DMS 273 (cell line): ENCODE results near the gene CIPC.

Experiments used
- DNase-seq: peaks from one replicate; lab custom pipeline; 2025; ENCODE audit not compliant: unreplicated experiment; lab: John Stamatoyannopoulos, UW

Gene CIPC

DNA sequence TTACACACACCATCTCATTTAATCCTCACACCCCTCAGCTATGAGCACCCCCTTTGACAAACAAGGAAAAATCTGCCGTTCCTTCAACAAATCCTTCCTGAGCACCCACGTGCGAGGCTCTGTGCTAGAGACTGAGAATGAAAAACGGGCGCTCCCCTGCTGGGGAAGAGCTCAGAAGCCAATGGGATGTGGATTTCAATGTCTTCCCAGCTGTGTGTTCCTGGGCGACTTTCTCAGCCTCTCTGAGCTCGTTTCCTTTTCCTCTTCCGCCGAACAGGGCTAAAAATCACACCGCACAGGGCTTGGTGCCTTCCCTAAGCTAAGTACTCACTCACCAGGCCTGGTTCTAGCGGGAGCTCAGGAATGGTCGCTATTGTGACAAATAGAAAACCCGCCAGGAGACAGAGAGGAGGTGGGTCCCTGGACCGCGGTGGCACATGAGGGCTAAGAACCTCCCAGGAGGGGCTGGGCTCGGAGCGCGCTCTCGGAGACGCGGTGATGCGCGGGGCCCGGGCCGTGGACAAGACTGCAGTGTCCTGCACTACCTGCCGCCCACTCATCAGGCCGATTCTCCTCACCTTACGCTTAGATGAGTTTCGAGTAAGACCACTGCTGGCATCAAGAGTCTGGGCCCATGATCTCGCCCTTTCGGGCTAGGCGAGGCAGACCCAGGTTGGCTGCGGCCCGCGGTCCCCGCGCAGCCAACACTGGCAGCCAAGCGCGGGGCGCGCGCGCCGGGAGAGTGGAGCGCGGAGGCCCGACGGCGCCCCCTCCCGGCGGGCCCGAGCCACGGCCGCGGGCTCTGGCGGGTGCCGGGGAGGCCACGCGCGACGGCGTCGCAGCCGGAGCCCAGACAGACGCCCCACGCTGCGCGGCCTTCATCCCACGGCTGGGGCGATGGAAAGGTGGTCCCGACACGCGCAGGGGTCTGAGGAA is 26.6 kb downstream of the CIPC start:
- peak; percentile 86 for DNase-seq

- no peak for DNase-seq
Measured at GRCh38 chr14:77125281-77125801, 27.3 kb downstream of the CIPC start.

- DNase-seq, result no peak
Measured at GRCh38 chr14:77125823-77126325, 27.8 kb downstream of the CIPC start.

GRCh38 chr14:77126461-77126990 is 28.5 kb downstream of the CIPC start:
- no peak for DNase-seq

DNA sequence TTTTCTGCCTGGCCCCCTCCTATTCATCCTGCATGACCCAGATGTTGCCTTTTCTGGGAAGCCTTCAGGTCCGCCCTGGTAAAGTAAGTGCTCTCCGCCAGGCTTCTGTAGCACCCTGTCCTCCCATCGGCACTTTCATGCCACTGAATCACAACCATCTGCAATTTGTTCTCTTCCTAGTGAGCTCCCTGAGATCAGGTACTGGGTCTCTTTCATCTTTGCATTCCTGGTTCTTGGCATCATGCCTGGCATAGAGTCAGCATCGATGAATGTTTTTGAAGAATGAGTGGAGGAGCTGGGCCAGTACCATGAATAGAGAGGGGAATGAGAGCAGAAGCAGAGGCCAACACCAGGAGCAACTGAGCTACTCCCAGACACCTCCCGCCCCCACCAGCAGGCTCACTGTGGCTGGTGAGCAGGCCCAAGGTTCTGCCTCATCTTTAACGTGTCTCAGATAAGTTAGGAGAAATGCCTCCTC is 30.4 kb downstream of the CIPC start:
- DNase-seq, result peak; percentile 50

DNA sequence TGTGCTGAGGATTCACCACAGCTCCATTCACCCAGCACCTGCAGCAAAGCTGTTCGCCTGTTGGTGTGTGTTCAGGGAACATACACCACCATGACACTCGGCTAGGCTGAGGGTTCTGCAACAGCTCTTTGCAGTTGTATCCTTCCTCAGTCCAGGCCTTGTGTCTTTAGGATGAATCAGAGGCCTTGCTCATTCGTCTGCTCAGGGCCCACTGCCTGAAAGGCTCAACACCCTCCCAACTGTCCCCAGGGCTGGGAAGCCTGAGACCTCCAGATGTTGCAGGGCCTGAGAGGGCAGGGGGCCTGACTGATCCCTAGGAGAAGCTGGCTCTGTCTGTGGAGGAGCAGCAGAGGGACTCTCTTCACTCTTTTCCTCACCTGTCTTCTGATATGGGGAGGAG is 32.3 kb downstream of the CIPC start:
- DNase-seq, result no peak

- DNase-seq, result no peak
Measured at GRCh38 chr14:77131206-77131605, 33.1 kb downstream of the CIPC start.

DNA sequence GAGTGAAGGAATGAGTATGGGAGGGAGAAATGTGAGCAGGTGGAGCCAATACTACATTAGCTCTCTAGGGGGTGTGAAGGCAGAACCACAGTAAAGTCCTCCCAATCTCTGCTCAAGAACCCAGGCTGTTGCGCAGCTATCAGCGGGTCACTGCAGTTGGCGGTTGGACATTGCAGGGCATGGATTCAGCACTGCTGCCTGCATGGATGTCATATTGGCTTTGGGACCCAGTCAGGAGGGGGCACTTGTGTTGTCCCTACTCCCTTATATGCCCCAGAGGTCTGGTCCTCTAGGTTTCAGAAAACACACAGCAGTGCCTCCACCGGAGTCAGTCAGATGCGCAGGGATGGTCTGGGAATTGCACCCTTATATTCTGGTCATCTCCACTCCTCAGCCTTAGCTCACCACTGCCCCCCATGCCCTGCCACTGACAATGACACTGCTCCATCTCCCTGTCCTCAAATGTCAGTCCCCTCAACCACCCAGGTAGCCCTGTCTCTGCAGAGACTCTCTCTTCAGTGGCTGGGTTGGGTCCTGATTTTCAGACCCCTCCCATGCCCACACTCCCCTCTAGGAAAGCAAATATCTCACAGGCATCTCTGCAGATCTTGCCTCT is 33.9 kb downstream of the CIPC start:
- DNase-seq, result no peak

- DNase-seq, result peak; percentile 48
Measured at GRCh38 chr14:77133720-77134338, 35.8 kb downstream of the CIPC start.

- DNase-seq, result no peak
Measured at GRCh38 chr14:77139022-77139421, 41.0 kb downstream of the CIPC start.

GRCh38 chr14:77139540-77140358 is 41.7 kb downstream of the CIPC start:
- peak; percentile 87 for DNase-seq

GRCh38 chr14:77140359-77141213 is 42.5 kb downstream of the CIPC start:
- DNase-seq, result peak; percentile 76

DNA sequence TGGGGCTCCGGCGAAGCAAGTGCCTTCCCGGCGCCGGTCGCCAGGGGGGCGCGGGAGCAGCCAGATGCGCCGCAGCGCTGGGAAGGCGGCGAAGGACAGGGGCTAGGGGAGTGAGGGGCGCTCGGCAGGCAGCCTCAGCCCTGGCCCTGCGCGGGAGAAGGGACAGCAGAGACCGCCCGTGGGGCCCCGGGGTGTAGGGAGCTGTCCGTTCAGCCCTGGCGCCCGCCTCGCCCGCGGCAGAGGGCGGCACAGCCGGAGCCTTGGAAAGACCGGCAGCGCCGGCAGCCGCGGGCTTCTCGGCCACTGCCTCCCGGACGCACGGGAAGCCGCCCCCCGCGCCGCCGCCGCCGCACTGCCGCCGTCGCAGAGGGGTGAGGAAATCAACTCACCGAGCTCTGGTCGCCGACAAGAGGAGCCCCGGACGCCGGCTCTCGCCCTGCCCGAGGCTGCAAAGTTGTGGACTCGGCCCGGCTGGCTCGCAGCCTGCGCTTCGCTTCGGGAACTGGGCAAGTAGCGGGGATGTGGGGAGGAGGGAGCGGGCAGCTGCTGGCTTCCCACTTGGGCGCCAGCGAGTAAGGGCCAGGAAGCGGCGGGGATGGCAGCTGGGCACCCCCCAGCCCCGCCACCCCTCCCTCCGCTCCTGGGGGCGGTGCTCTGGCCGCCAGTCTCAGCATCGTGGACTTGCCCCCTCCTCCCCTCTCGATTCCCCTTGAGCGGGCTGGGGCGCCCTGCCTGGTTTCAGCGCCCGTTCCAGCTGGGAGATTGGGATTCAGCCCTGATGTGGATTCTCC is 43.4 kb downstream of the CIPC start, which contains the start of gene ZDHHC22:
Gene ZDHHC22, minus strand, starts transcription at position 578 of the 791 bp plus-strand sequence. CDS start 2,053 bp downstream, outside the sequence.
- DNase-seq, result peak; percentile 95

GRCh38 chr14:77142005-77142800 is 44.1 kb downstream of the CIPC start:
- no peak for DNase-seq

DNA sequence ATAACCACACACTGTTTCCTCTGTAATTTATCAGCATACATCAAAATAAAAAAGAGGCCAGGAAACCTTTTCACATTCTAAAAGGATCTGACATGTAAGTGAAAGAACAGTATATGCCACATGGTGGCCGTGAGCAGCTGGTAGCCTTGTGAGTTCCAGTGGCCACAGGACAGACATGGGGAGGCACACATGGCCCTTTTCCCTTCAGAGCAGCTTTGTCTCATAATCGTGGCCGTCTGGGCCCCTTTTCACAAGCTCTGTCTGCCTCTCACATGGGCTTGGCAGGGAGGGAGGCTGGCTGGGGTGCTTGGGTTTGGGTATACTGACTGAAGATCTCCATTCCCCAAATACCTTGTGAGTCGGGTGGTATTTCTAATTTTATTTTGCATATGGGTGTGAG is 45.0 kb downstream of the CIPC start:
- peak; percentile 81 for DNase-seq

DNA sequence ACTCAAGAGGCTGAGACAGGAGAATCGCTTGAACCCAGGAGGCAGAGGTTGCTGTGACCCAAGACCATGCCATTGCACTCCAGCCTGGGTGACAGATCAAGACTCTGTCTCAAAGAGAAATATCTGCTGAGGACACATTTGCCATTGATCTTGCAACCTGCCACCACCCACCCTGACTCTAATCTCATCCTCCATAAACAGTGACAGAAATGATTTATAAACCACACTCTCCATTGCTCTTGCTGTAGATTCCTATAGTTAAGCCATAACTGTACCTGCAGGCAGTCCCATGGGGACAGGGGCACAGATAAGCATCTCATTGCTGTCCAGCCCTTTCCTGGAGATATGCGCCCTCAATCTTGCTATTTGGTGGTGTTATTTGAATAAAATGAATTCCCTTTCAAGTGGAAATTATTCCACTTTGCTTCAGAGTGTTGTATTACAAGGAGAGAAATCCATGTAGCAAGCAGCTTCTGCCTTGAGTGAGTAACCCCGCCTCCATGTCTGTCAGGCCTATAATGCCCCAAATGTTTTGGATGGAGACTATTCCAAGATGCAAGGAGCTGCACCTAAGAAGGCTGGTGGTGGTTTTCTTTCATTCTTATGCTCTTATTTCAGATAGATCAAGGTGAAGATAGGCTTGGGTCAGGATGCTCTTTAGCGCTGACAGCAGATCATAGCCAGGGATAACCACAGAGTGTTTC is 46.5 kb downstream of the CIPC start:
- DNase-seq, result peak; percentile 65
